Endodermal cell (in vitro differentiated cells): Measurements from ENCODE around the gene RAI2. TPM values are rescaled to one million over a fixed set of nuclear protein-coding genes. Genes with fewer than 3 reads are reported as not detected.

ENCODE experiments used
- DNase-seq: peaks from one replicate; pipeline ENCODE4 v3.0.0-alpha.2; 2017
- H3K27ac ChIP-seq: 2 replicates; pipeline ENCODE4 v1.5.1; 2013; ENCODE audit warnings: mild to moderate bottlenecking, low read depth, low read length, moderate library complexity
- H3K27me3 ChIP-seq: 2 replicates; pipeline ENCODE4 v1.6.1; 2013; ENCODE audit warnings: mild to moderate bottlenecking, low read length, moderate library complexity; ENCODE audit not compliant: insufficient read depth, control insufficient read depth, poor library complexity, severe bottlenecking
- H3K36me3 ChIP-seq: 2 replicates; pipeline ENCODE4 v1.7.0; 2013; ENCODE audit warnings: mild to moderate bottlenecking, low read length, moderate library complexity; ENCODE audit not compliant: control insufficient read depth, insufficient read depth
- H3K4me1 ChIP-seq: one replicate; pipeline ENCODE4 v1.7.0; 2013; ENCODE audit warnings: low read length; ENCODE audit not compliant: control insufficient read depth, insufficient read depth
- H3K4me3 ChIP-seq: 2 replicates; pipeline ENCODE4 v1.5.1; 2013; ENCODE audit warnings: mild to moderate bottlenecking, low read length, moderate library complexity
- H3K9ac ChIP-seq: 2 replicates; pipeline ENCODE4 v1.6.1; 2013; ENCODE audit warnings: mild to moderate bottlenecking, low read length, moderate library complexity; ENCODE audit not compliant: poor library complexity, severe bottlenecking; ENCODE audit errors: extremely low read depth
- H3K9me3 ChIP-seq: 2 replicates; pipeline ENCODE4 v1.6.1; 2013; ENCODE audit warnings: mild to moderate bottlenecking, low read length, moderate library complexity; ENCODE audit not compliant: control insufficient read depth
- H3K27ac Mint-ChIP-seq: 2 replicates; pipeline ENCODE4 v1.8.0; 2020; ENCODE audit warnings: mixed read lengths
- H3K27me3 Mint-ChIP-seq: 2 replicates; pipeline ENCODE4 v1.8.0; 2021; ENCODE audit warnings: mild to moderate bottlenecking, mixed read lengths; ENCODE audit not compliant: insufficient read depth
- H3K36me3 Mint-ChIP-seq: 2 replicates; pipeline ENCODE4 v1.8.0; 2020; ENCODE audit warnings: low read depth, mixed read lengths
- H3K4me1 Mint-ChIP-seq: 2 replicates; pipeline ENCODE4 v1.8.0; 2020; ENCODE audit warnings: mixed read lengths
- H3K4me3 Mint-ChIP-seq: 2 replicates; pipeline ENCODE4 v1.8.0; 2020; ENCODE audit warnings: mild to moderate bottlenecking, moderate library complexity, mixed read lengths
- H3K9me3 Mint-ChIP-seq: 2 replicates; pipeline ENCODE4 v1.8.0; 2020; ENCODE audit warnings: mild to moderate bottlenecking, mixed read lengths
- CTCF ChIP-seq: fragments of 200-600 bp; sonication (generic); conservative IDR thresholded peaks from 2 replicates; pipeline ENCODE4 v1.5.0; 2021; ENCODE audit warnings: antibody characterized with exemption, mild to moderate bottlenecking
- WGBS, 2 experiments: methylation state at CpG; one replicate each; pipeline versions ENCODE4 v1.1.5 to v1.1.7; 2013; ENCODE audit warnings: missing lambda C conversion rate in 2 of 2, mixed read lengths in 1 of 2; ENCODE audit not compliant: insufficient coverage in 1 of 2, insufficient read length in 1 of 2; 5-methylcytosine and 5-hydroxymethylcytosine counted together
- total RNA-seq, 2 donors: library from RNA; stranded (reverse); fragmentation: NEBNext Ultra II Directional in 1 of 2; extraction: Animal tissue kit (Norgen Biotek cat#: 25700) in 1 of 2; gene quantifications; 2 replicates in 1 of 2; 3 replicates in 1 of 2; pipeline ENCODE4 v1.2.1, GENCODE V29; 2021

RAI2 gene
- total RNA-seq, 2 donors from 2014 or later = 4.8 to 5.8 TPM

- H3K27me3 Mint-ChIP-seq = no peaks in the 10 kb centered on the region
- H3K9ac ChIP-seq = no peak overlapping the region
- WGBS, 2 experiments = 82% methylated on average over 1 of the region's 1 CpG; no CpG with 5 or more reads in 1 of the 2 experiments
- H3K4me3 Mint-ChIP-seq = no peak overlapping the region
- H3K4me1 Mint-ChIP-seq = no peaks in the 10 kb centered on the region
- H3K36me3 Mint-ChIP-seq = no peaks in the 10 kb centered on the region
- peaks cover 30% of the 10 kb centered on the region for H3K27me3 ChIP-seq
- TF ChIP-seq CTCF = no peak
- H3K27ac Mint-ChIP-seq = no peak overlapping the region
- no peaks in the 10 kb centered on the region for H3K4me1 ChIP-seq
- no peaks in the 10 kb centered on the region for H3K9me3 ChIP-seq
- no peak overlapping the region for H3K27ac ChIP-seq
- no peak overlapping the region for H3K4me3 ChIP-seq
- no peaks in the 10 kb centered on the region for H3K9me3 Mint-ChIP-seq
- no peaks in the 10 kb centered on the region for H3K36me3 ChIP-seq
- DNase-seq = no peak
Observed at GRCh38 chrX:17767734-17768133, 93.4 kb downstream of the RAI2 start.

GRCh38 chrX:17759990-17760389 lies 101.1 kb downstream of the RAI2 start:
- Mint-ChIP-seq H3K36me3 (no peaks in the 10 kb centered on the region), H3K4me3 (no peak overlapping the region), H3K27me3 (peaks cover 8% of the 10 kb centered on the region), H3K27ac (no peak overlapping the region), H3K4me1 (no peaks in the 10 kb centered on the region), H3K9me3 (no peaks in the 10 kb centered on the region)
- H3K27me3 ChIP-seq = no peaks in the 10 kb centered on the region
- DNase-seq = no peak
- H3K4me1 ChIP-seq = no peaks in the 10 kb centered on the region
- H3K36me3 ChIP-seq = no peaks in the 10 kb centered on the region
- no peak for TF ChIP-seq CTCF
- H3K27ac ChIP-seq = no peak overlapping the region
- 100% methylated on average over 1 of the region's 1 CpG; no CpG with 5 or more reads in 1 of the 2 experiments for WGBS, 2 experiments
- H3K9ac ChIP-seq = no peak overlapping the region
- H3K9me3 ChIP-seq = no peaks in the 10 kb centered on the region
- no peak overlapping the region for H3K4me3 ChIP-seq

GRCh38 chrX:17758382-17758781 lies 102.7 kb downstream of the RAI2 start:
- H3K9me3 ChIP-seq = no peaks in the 10 kb centered on the region
- H3K4me1 ChIP-seq = no peaks in the 10 kb centered on the region
- Mint-ChIP-seq H3K9me3 (no peaks in the 10 kb centered on the region), H3K4me3 (no peak overlapping the region), H3K27ac (no peak overlapping the region), H3K27me3 (peaks cover 8% of the 10 kb centered on the region), H3K36me3 (no peaks in the 10 kb centered on the region), H3K4me1 (no peaks in the 10 kb centered on the region)
- no peaks in the 10 kb centered on the region for H3K36me3 ChIP-seq
- H3K4me3 ChIP-seq = no peak overlapping the region
- no peak overlapping the region for H3K27ac ChIP-seq
- no peak for DNase-seq
- H3K9ac ChIP-seq = no peak overlapping the region
- H3K27me3 ChIP-seq = no peaks in the 10 kb centered on the region
- no peak for TF ChIP-seq CTCF
- 60 to 78% methylated on average over 1 of the region's 2 CpGs for WGBS, 2 experiments
